Measurements from ENCODE around the gene ALDH1L1.
"Not testable (repeated sequence)": the region's sequence is repeated elsewhere in the genome, so short reads cannot be mapped to it uniquely, and the experiment has no call there.

Gene ALDH1L1

GRCh38 chr3:126078866-126079265 is 101.5 kb downstream of the ALDH1L1 start:
- no peak for DNase-seq

- DNase-seq, result no peak
These were observed 102.6 kb downstream of the ALDH1L1 start for GRCh38 chr3:126077754-126078153.

- no peak for DNase-seq
These were observed 104.2 kb downstream of the ALDH1L1 start for GRCh38 chr3:126076140-126076539.

- no peak for DNase-seq
These were observed 110.2 kb downstream of the ALDH1L1 start for GRCh38 chr3:126070146-126070545.

GRCh38 chr3:126067959-126068358 is 112.4 kb downstream of the ALDH1L1 start:
- DNase-seq, result no peak

GRCh38 chr3:126066676-126067075 is 113.7 kb downstream of the ALDH1L1 start:
- DNase-seq, result not testable (repeated sequence)

- no peak for DNase-seq
These were observed 114.5 kb downstream of the ALDH1L1 start for GRCh38 chr3:126065876-126066275.

GRCh38 chr3:126064627-126065258 is 115.6 kb downstream of the ALDH1L1 start:
- no peak for DNase-seq

- no peak for DNase-seq
These were observed 116.9 kb downstream of the ALDH1L1 start for GRCh38 chr3:126063358-126063965.

GRCh38 chr3:126061301-126062032 is 118.9 kb downstream of the ALDH1L1 start:
- no peak for DNase-seq

GRCh38 chr3:126060613-126061145 is 119.7 kb downstream of the ALDH1L1 start:
- no peak for DNase-seq

GRCh38 chr3:126058666-126059065 is 121.7 kb downstream of the ALDH1L1 start:
- no peak for DNase-seq

GRCh38 chr3:126057936-126058335 is 122.5 kb downstream of the ALDH1L1 start:
- DNase-seq, result no peak

- DNase-seq, result no peak
These were observed 122.9 kb downstream of the ALDH1L1 start for GRCh38 chr3:126057501-126057819.

- no peak for DNase-seq
These were observed 123.5 kb downstream of the ALDH1L1 start for GRCh38 chr3:126056681-126057500.

GRCh38 chr3:126056088-126056487 is 124.3 kb downstream of the ALDH1L1 start:
- DNase-seq, result no peak

- DNase-seq, result no peak
These were observed 125.5 kb downstream of the ALDH1L1 start for GRCh38 chr3:126054870-126055269.

GRCh38 chr3:126053949-126054569 is 126.3 kb downstream of the ALDH1L1 start:
- DNase-seq, result no peak

Data from AML-193 (cell line).